Thoracic aorta (tissue), 2 donors: ENCODE results near the gene PPP3CA. TPM values are rescaled to one million over a fixed set of nuclear protein-coding genes. Genes with fewer than 3 reads are reported as not detected.

Experiments
- ATAC-seq: fragments of 150-250 bp; one replicate; pipeline ENCODE4 v1.8.0; 2017; ENCODE audit warnings: low read depth; ENCODE audit not compliant: insufficient number of reproducible peaks, low FRiP score
- DNase-seq: peaks from one replicate; pipeline ENCODE4 v3.0.0-alpha.2; 2020; ENCODE audit warnings: low spot score
- H3K27ac ChIP-seq, 2 donors: fragments of 200-600 bp; sonication (generic); 1 replicate in 1 of 2; 2 replicates in 1 of 2; pipeline ENCODE4 v1.5.1; 2016; ENCODE audit warnings: mild to moderate bottlenecking in 2 of 2, moderate library complexity in 2 of 2
- H3K27me3 ChIP-seq: fragments of 200-600 bp; sonication (generic); replicated peaks from 2 replicates; pipeline ENCODE4 v1.6.0; 2016; ENCODE audit warnings: mild to moderate bottlenecking; ENCODE audit not compliant: insufficient read depth
- H3K36me3 ChIP-seq: fragments of 200-600 bp; sonication (generic); one replicate; pipeline ENCODE4 v1.5.1; 2016
- H3K4me1 ChIP-seq, 2 donors: fragments of 200-600 bp; sonication (generic); 1 replicate in 1 of 2; 2 replicates in 1 of 2; pipeline versions ENCODE4 v1.5.1 to v1.6.0; 2016; ENCODE audit warnings: low read depth in 2 of 2, mild to moderate bottlenecking in 1 of 2; ENCODE audit not compliant: control insufficient read depth in 1 of 2
- H3K4me3 ChIP-seq: fragments of 200-600 bp; sonication (generic); 2 replicates; pipeline ENCODE4 v1.5.1; 2016; ENCODE audit warnings: mild to moderate bottlenecking
- H3K9me3 ChIP-seq: fragments of 200-600 bp; sonication (generic); 2 replicates; pipeline ENCODE4 v1.5.1; 2016
- total RNA-seq, 2 donors: library from RNA; depleted of rRNA; stranded (reverse); fragments of >200 nt; gene quantifications; one replicate each; pipeline versions ENCODE4 v1.1.0 to v1.2.3, GENCODE V29; 2016
- TF ChIP-seq, protein P1 (sequence below): fragments of 200-600 bp; sonication (generic); IDR thresholded peaks from one replicate; pipeline ENCODE4 v1.5.1; 2019; ENCODE audit warnings: antibody characterized with exemption

The PPP3CA gene
- total RNA-seq, 2 donors from 2014 or later, result 21.9 to 43.2 TPM

DNA sequence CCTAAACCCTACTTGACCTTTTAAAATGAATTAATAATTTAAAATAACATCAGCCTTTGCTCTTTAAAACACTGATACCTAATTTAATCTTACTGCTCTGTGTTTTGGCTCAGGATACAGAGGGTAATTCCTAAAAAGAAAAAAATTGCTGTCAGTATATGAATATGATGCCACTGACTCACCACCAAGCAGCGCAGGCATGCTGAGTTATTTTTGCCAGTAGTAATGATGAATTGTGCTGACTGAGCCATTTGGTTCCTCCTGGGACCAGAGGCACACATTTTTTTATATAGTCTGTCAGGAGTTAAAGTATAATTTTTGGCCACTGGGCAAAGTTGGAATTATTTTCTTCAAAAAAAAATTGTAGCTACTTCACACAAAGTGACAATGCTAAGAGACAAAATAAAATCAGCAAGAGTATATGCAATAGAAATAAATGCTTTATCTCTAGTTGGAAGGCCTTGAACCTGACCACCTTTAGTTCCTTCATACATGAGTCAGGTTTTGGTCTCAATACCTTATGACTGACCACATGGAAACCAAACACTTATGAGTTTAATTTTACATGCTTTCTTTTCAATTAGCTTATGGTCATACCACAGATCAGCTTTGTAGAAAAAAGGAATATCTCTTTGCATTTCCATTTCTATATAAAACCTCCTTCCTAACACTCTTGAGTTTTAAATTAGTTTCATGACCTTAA is 115.1 kb downstream of the PPP3CA start:
- no peaks in the 10 kb centered on the region for H3K9me3 ChIP-seq
- no peaks in the 10 kb centered on the region for H3K36me3 ChIP-seq
- H3K27me3 ChIP-seq, result no peaks in the 10 kb centered on the region
- H3K4me3 ChIP-seq, result no peak overlapping the region
- no peak overlapping the region for H3K27ac ChIP-seq
- TF ChIP-seq, protein P1, sequence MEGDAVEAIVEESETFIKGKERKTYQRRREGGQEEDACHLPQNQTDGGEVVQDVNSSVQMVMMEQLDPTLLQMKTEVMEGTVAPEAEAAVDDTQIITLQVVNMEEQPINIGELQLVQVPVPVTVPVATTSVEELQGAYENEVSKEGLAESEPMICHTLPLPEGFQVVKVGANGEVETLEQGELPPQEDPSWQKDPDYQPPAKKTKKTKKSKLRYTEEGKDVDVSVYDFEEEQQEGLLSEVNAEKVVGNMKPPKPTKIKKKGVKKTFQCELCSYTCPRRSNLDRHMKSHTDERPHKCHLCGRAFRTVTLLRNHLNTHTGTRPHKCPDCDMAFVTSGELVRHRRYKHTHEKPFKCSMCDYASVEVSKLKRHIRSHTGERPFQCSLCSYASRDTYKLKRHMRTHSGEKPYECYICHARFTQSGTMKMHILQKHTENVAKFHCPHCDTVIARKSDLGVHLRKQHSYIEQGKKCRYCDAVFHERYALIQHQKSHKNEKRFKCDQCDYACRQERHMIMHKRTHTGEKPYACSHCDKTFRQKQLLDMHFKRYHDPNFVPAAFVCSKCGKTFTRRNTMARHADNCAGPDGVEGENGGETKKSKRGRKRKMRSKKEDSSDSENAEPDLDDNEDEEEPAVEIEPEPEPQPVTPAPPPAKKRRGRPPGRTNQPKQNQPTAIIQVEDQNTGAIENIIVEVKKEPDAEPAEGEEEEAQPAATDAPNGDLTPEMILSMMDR, result no peak
- DNase-seq (peak; percentile 19), ATAC-seq (peak; percentile 75)
- peaks cover 9 to 12% of the 10 kb centered on the region in 2 donors for H3K4me1 ChIP-seq

DNA sequence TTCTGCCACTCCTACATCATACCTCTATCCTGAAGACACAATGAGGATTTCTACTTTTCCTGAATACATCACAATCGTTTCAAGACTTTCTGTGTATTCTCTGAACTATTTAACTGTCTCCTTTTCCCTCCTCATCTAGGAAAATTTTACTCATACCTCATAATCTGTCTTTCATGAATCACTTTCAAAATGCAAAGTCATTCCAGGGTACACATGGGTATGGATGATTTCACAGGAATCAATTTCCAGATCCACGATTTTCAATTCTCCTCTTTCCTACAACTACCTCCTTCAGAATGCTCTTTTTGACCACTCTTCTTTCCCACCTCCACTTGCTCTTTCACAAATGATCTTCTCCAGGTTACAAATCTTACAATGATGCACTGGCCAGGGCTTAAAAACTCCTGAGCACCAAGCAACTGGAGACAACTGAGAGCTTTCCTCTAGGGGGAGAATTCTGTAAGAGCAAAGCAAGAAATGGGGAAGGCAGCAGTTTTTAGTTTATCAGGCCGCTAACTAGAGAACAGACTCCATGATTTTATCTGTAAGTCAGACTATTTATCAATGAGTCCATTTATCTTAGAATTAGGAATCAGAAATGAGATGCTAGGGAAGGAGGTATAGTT is 116.4 kb downstream of the PPP3CA start:
- DNase-seq, result no peak
- peaks cover 9 to 12% of the 10 kb centered on the region in 2 donors for H3K4me1 ChIP-seq
- H3K36me3 ChIP-seq, result no peaks in the 10 kb centered on the region
- no peaks in the 10 kb centered on the region for H3K27me3 ChIP-seq
- no peak for ATAC-seq
- no peak overlapping the region for H3K27ac ChIP-seq
- H3K9me3 ChIP-seq, result no peaks in the 10 kb centered on the region
- H3K4me3 ChIP-seq, result no peak overlapping the region
- TF ChIP-seq, protein P1, result no peak

DNA sequence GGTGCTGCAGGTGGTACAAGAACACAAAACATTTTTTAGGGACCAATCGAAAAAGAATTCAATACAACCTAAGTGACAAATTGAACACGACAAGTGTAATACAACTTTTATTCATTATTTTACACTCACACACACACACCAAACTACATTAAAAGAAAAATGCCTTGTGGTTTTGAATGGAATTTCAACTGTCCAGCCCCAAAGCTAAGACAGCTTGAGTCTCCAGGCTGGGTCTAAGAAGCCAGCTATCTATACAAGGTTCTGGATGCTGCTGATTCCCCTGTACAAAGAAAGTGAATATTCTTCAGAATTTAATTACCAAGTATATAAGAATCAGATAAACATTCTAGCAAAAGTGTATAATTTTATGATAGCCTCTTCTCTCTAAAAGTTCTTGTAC is 118.2 kb downstream of the PPP3CA start:
- TF ChIP-seq, protein P1, result no peak
- no peak overlapping the region for H3K4me3 ChIP-seq
- no peak for ATAC-seq
- no peaks in the 10 kb centered on the region for H3K9me3 ChIP-seq
- no peaks in the 10 kb centered on the region for H3K27me3 ChIP-seq
- no peaks in the 10 kb centered on the region for H3K36me3 ChIP-seq
- H3K27ac ChIP-seq, result no peak overlapping the region
- peaks cover 9 to 12% of the 10 kb centered on the region in 2 donors for H3K4me1 ChIP-seq
- no peak for DNase-seq

DNA sequence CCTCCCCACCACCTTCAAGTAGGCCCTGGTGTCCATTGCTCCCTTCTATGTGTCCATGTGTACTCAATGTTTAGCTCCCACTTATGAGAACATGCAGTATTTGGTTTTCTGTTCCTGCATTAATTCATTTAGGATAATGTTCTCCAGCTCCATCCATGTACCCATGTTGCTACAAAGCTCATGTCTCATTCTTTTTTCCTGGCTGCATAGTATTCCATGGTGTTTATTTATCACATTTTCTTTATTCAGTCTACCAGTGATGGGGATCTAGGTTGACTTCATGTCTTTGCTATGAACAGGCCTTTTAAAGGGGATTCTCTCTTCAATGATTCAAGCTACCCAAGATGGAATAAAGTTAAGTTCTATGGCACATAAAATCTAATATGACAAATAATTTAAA is 119.6 kb downstream of the PPP3CA start:
- Histone ChIP-seq H3K9me3 (no peaks in the 10 kb centered on the region), H3K36me3 (no peaks in the 10 kb centered on the region), H3K4me3 (no peak overlapping the region), H3K27ac (no peak overlapping the region), H3K4me1 (peaks cover 9 to 12% of the 10 kb centered on the region in 2 donors), H3K27me3 (no peaks in the 10 kb centered on the region)
- TF ChIP-seq, protein P1, result no peak
- ATAC-seq, result no peak
- no peak for DNase-seq

DNA sequence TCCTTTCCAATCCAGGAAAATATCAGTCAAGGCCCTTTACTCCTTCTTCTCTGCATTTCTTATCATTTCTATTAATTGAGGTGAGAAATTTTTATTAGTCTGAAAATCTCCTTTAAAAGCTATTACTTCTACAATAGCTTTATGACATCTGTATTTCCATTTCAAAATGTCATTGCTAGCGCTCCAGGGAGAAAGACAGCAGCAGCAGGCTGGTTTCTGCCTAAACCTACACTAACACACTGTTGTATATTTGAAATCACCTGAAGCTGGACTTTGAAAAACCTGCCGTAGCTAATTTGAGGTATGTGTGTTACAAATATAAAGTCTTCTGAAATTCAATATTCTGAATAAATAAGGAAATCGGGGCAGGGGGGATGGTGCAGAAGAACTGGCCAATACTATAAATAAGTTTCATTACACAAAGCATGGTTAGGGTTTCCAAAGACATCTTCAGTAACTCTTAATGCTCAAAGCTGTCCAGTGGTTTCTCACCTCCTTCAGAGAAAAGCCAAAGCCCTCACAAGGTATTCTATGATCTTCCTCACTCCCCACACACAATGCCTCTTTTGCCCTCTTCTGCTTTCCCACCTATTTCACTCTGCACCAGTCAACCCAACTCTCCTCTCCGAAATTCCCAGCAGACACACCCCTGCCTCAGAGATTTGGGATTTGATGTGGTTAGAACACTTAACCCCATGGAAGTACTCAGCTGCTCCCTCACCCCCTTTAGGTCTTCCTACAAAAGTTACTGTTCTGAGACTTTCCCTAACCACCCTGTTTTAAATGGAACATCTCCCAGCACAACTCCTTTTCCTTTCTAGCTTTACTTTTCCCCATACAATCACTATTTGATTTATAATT is 122.7 kb downstream of the PPP3CA start:
- Histone ChIP-seq H3K36me3 (no peaks in the 10 kb centered on the region), H3K27ac (no peak overlapping the region), H3K9me3 (no peaks in the 10 kb centered on the region), H3K27me3 (no peaks in the 10 kb centered on the region), H3K4me1 (peaks cover 4 to 6% of the 10 kb centered on the region in 2 donors), H3K4me3 (no peak overlapping the region)
- TF ChIP-seq, protein P1, result no peak
- DNase-seq, result no peak
- no peak for ATAC-seq
